H1 (cell line): ENCODE results near the gene CREB3. TPM values are rescaled to one million over a fixed set of nuclear protein-coding genes. Genes with fewer than 3 reads are reported as not detected.

ENCODE experiments used
- CTCF ChIA-PET: fragments of 300-600 bp; sonication (Branson Sonifier 250); formaldehyde crosslinking; loops from one replicate; lab custom pipeline; 2021; ENCODE audit not compliant: partially characterized antibody; lab: Charles Lee
- POLR2A ChIA-PET: fragments of 300-600 bp; sonication (Branson Sonifier 250); formaldehyde crosslinking; loops from one replicate; lab custom pipeline; 2021; ENCODE audit warnings: inconsistent platforms; ENCODE audit not compliant: partially characterized antibody; lab: Charles Lee
- DNase-seq, 2 experiments: peaks; one replicate each; pipeline versions ENCODE4 v3.0.0 to v3.0.0-alpha.2; 2010 to 2022; ENCODE audit warnings: low spot score in 2 of 2, low read depth in 1 of 2, mixed read lengths in 1 of 2
- FAIRE-seq: peaks from 2 replicates; lab custom pipeline; 2011; peaks lifted over from hg19 to GRCh38; lab: Jason Lieb, UNC
- H2AFZ ChIP-seq: 2 replicates; pipeline ENCODE4 v1.8.1; 2012; ENCODE audit warnings: low read length, inconsistent platforms
- H2AK5ac ChIP-seq: 2 replicates; pipeline ENCODE4 v1.6.1; 2013; ENCODE audit warnings: low read depth, low read length
- H2BK120ac ChIP-seq: replicated peaks from 2 replicates; pipeline ENCODE3; 2013; ENCODE audit warnings: low read depth, low read length, inconsistent platforms
- H2BK12ac ChIP-seq: 2 replicates; pipeline ENCODE4 v1.6.1; 2013; ENCODE audit warnings: low read depth, low read length
- H2BK15ac ChIP-seq: 2 replicates; pipeline ENCODE4 v1.6.1; 2013; ENCODE audit warnings: low read length
- H2BK20ac ChIP-seq: 2 replicates; pipeline ENCODE4 v1.6.1; 2013; ENCODE audit warnings: low read length
- H2BK5ac ChIP-seq: 2 replicates; pipeline ENCODE4 v1.6.1; 2013; ENCODE audit warnings: low read depth, low read length
- H3K14ac ChIP-seq: 2 replicates; pipeline ENCODE4 v1.6.1; 2013; ENCODE audit warnings: inconsistent platforms; ENCODE audit not compliant: insufficient read length
- H3K18ac ChIP-seq: 2 replicates; pipeline ENCODE4 v1.6.1; 2013; ENCODE audit warnings: low read length; ENCODE audit errors: extremely low read depth
- H3K23ac ChIP-seq: 2 replicates; pipeline ENCODE4 v1.6.1; 2013; ENCODE audit warnings: inconsistent platforms; ENCODE audit not compliant: insufficient read length
- H3K23me2 ChIP-seq: 2 replicates; pipeline ENCODE4 v1.6.1; 2013; ENCODE audit warnings: low read depth, low read length
- H3K27ac ChIP-seq: 2 replicates; pipeline ENCODE4 v1.6.1; 2011; ENCODE audit warnings: low read depth, low read length, inconsistent platforms
- H3K27me3 ChIP-seq, 4 experiments: replicated peaks in 1 of 4; 1 replicate in 1 of 4; 2 replicates in 3 of 4; pipeline versions ENCODE4 v1.6.1 to v1.8.1; 2011 to 2013; ENCODE audit warnings: low read length in 3 of 4, mild to moderate bottlenecking in 3 of 4, inconsistent platforms in 2 of 4, mixed read lengths in 2 of 4, moderate library complexity in 1 of 4; ENCODE audit not compliant: control insufficient read depth in 3 of 4, insufficient read depth in 3 of 4; ENCODE audit errors: extremely low read depth in 1 of 4
- H3K36me3 ChIP-seq, 4 experiments: 2 replicates each; pipeline versions ENCODE4 v1.6.1 to v1.8.1; 2011 to 2013; ENCODE audit warnings: mild to moderate bottlenecking in 4 of 4, low read length in 3 of 4, moderate library complexity in 2 of 4, control low read depth in 1 of 4, inconsistent platforms in 1 of 4; ENCODE audit not compliant: insufficient read depth in 4 of 4, control insufficient read depth in 2 of 4
- H3K4ac ChIP-seq: replicated peaks from 2 replicates; pipeline ENCODE3; 2013; ENCODE audit warnings: low read length, low read depth, mixed read lengths, inconsistent platforms; ENCODE audit not compliant: insufficient read length
- H3K4me1 ChIP-seq, 4 experiments: replicated peaks in 1 of 4; 1 replicate in 1 of 4; 2 replicates in 3 of 4; pipeline versions ENCODE4 v1.6.1 to v1.8.1; 2011 to 2013; ENCODE audit warnings: low read length in 3 of 4, inconsistent platforms in 2 of 4, mixed read lengths in 1 of 4; ENCODE audit not compliant: insufficient read depth in 4 of 4, control insufficient read depth in 3 of 4
- H3K4me2 ChIP-seq, 2 experiments: 2 replicates each; pipeline versions ENCODE4 v1.6.1 to v1.8.1; 2011 to 2013; ENCODE audit warnings: low read depth in 2 of 2, low read length in 2 of 2, control low read depth in 1 of 2, inconsistent platforms in 1 of 2, mild to moderate bottlenecking in 1 of 2; ENCODE audit not compliant: insufficient read depth in 1 of 2
- H3K4me3 ChIP-seq, 4 experiments: fragments of 200-600, 300-600 bp in 1 of 4; sonication (generic), shearing (Covaris generic), sonication (Bioruptor Twin) in 1 of 4; 2 replicates each; pipeline versions ENCODE4 v1.5.1 to v1.8.1; 2011 to 2016; ENCODE audit warnings: low read length in 4 of 4, low read depth in 3 of 4, control low read depth in 2 of 4, inconsistent platforms in 2 of 4, mild to moderate bottlenecking in 2 of 4, mixed read lengths in 1 of 4, moderate library complexity in 1 of 4; ENCODE audit not compliant: insufficient read depth in 2 of 4; ENCODE audit errors: extremely low read depth in 1 of 4
- H3K56ac ChIP-seq: replicated peaks from 2 replicates; pipeline ENCODE3; 2013; ENCODE audit warnings: low read depth, mild to moderate bottlenecking, mixed read lengths, low read length, inconsistent platforms; ENCODE audit not compliant: insufficient read length
- H3K79me1 ChIP-seq: 2 replicates; pipeline ENCODE4 v1.6.1; 2013; ENCODE audit warnings: low read depth, low read length, control low read depth
- H3K79me2 ChIP-seq, 2 experiments: 2 replicates each; pipeline versions ENCODE4 v1.6.1 to v1.8.1; 2012 to 2013; ENCODE audit warnings: low read length in 2 of 2, mild to moderate bottlenecking in 2 of 2, inconsistent platforms in 1 of 2; ENCODE audit not compliant: insufficient read depth in 2 of 2, control insufficient read depth in 1 of 2
- H3K9ac ChIP-seq, 4 experiments: replicated peaks in 1 of 4; 1 replicate in 1 of 4; 2 replicates in 3 of 4; pipeline versions ENCODE4 v1.6.1 to v1.8.1; 2011 to 2013; ENCODE audit warnings: low read depth in 3 of 4, low read length in 3 of 4, control low read depth in 2 of 4, mild to moderate bottlenecking in 2 of 4, moderate library complexity in 2 of 4, inconsistent platforms in 1 of 4; ENCODE audit errors: extremely low read depth in 1 of 4
- H3K9me3 ChIP-seq, 2 experiments: 2 replicates each; pipeline versions ENCODE4 v1.6.1 to v1.8.1; 2012 to 2013; ENCODE audit warnings: mild to moderate bottlenecking in 2 of 2, moderate library complexity in 2 of 2, control low read depth in 1 of 2, inconsistent platforms in 1 of 2, low read depth in 1 of 2, low read length in 1 of 2, mixed read lengths in 1 of 2; ENCODE audit not compliant: insufficient read depth in 2 of 2
- H4K20me1 ChIP-seq, 2 experiments: replicated peaks in 1 of 2; 2 replicates each; pipeline versions ENCODE3 to v1.8.1; 2011 to 2013; ENCODE audit warnings: inconsistent platforms in 2 of 2, low read length in 2 of 2, mild to moderate bottlenecking in 1 of 2; ENCODE audit not compliant: insufficient read depth in 2 of 2, control insufficient read depth in 1 of 2
- H4K5ac ChIP-seq: 2 replicates; pipeline ENCODE4 v1.6.1; 2013; ENCODE audit warnings: low read length, low read depth, mixed read lengths, inconsistent platforms; ENCODE audit not compliant: insufficient read length
- H4K8ac ChIP-seq: 2 replicates; pipeline ENCODE4 v1.8.0; 2013; ENCODE audit warnings: mild to moderate bottlenecking, moderate library complexity, low read length, inconsistent platforms; ENCODE audit not compliant: insufficient read depth; ENCODE audit errors: extremely low read depth
- H4K91ac ChIP-seq: replicated peaks from 2 replicates; pipeline ENCODE3; 2013; ENCODE audit warnings: low read length, mixed read lengths, inconsistent platforms; ENCODE audit not compliant: insufficient read length
- BCL11A ChIP-seq, 2 experiments: IDR thresholded peaks; one replicate each; pipeline ENCODE4 v1.6.1; 2011; ENCODE audit warnings: low read depth in 2 of 2, low read length in 2 of 2, mild to moderate bottlenecking in 2 of 2
- GABPA ChIP-seq: IDR thresholded peaks from 2 replicates; pipeline ENCODE4 v1.6.1; 2011; ENCODE audit warnings: mild to moderate bottlenecking, low read length, moderate library complexity, borderline replicate concordance; ENCODE audit not compliant: insufficient read depth
- MAX ChIP-seq: IDR thresholded peaks from 2 replicates; pipeline ENCODE4 v1.6.1; 2012; ENCODE audit warnings: inconsistent platforms
- NRF1 ChIP-seq: IDR thresholded peaks from 2 replicates; pipeline ENCODE4 v1.6.1; 2011; ENCODE audit warnings: mild to moderate bottlenecking, low read depth, low read length, improper control_type of control experiment
- POLR2AphosphoS5 ChIP-seq: IDR thresholded peaks from 2 replicates; pipeline ENCODE4 v1.6.1; 2011; ENCODE audit warnings: low read depth, low read length
- RBBP5 ChIP-seq: IDR thresholded peaks from 2 replicates; pipeline ENCODE4 v1.7.1; 2012; ENCODE audit warnings: low read depth, mild to moderate bottlenecking, inconsistent platforms, low read length, moderate library complexity, borderline replicate concordance
- SP1 ChIP-seq: IDR thresholded peaks from 2 replicates; pipeline ENCODE4 v1.6.1; 2011; ENCODE audit warnings: low read depth, low read length
- SP2 ChIP-seq: IDR thresholded peaks from 2 replicates; pipeline ENCODE4 v1.6.1; 2012; ENCODE audit warnings: mild to moderate bottlenecking, low read length, inconsistent platforms
- WGBS, 2 experiments: shearing (Covaris generic) in 1 of 2; methylation state at CpG; one replicate each; pipeline versions ENCODE4 v1.1.6 to v1.1.7; 2013 to 2015; ENCODE audit warnings: low lambda C conversion rate in 2 of 2, mixed read lengths in 2 of 2, inconsistent platforms in 1 of 2, low coverage in 1 of 2, missing lambda C conversion rate in 1 of 2; ENCODE audit not compliant: insufficient replicate concordance in 2 of 2, insufficient coverage in 1 of 2, insufficient read length in 1 of 2; ENCODE audit errors: extremely low coverage in 1 of 2, missing lambda C conversion rate in 1 of 2; 5-methylcytosine and 5-hydroxymethylcytosine counted together
- polyA plus RNA-seq, 7 experiments: library from polyadenylated mRNA; depleted of rRNA in 3 of 7; stranded (reverse) in 5 of 7; unstranded in 2 of 7; fragments of >200 nt in 5 of 7; fragments of 200-250 nt in 2 of 7; gene quantifications; 1 replicate in 5 of 7; 2 replicates in 1 of 7; 4 replicates in 1 of 7; pipeline versions ENCODE4 v1.2.1 to v1.2.3, GENCODE V29; 2011 to 2013; ENCODE audit warnings: missing spikeins in 2 of 7, mixed read lengths in 2 of 7
- total RNA-seq: library from RNA; stranded (reverse); fragmentation: NEBNext Ultra II Directional; extraction: Animal tissue kit (Norgen Biotek cat#: 25700); gene quantifications from 2 replicates; pipeline ENCODE4 v1.2.1, GENCODE V29; 2021

Gene CREB3
- total and polyA plus RNA-seq, 2 of the 8 experiments (the other 6 are each of a cell fraction or from before 2014, with no cell fraction given): 24.4 to 25.7 TPM

GRCh38 chr9:35700031-35700430 is 32.4 kb upstream of the CREB3 start:
- H3K4me2 ChIP-seq: no peak overlapping the region
- H2BK15ac ChIP-seq: no peak overlapping the region
- H2BK20ac ChIP-seq: no peak overlapping the region
- H3K27me3 ChIP-seq: no peaks in the 10 kb centered on the region
- peaks cover 42 to 67% (median 65%) of the 10 kb centered on the region in 4 experiments for H3K36me3 ChIP-seq
- H3K4ac ChIP-seq: no peak overlapping the region
- H2BK120ac ChIP-seq: no peak overlapping the region
- H2BK12ac ChIP-seq: no peak overlapping the region
- H3K4me1 ChIP-seq: no peaks in the 10 kb centered on the region
- WGBS, 2 experiments: 90% methylated on average over 11 of the region's 11 CpGs; no CpG with 5 or more reads in 1 of the 2 experiments
- H4K8ac ChIP-seq: no peak overlapping the region; the same call in 1 of the 2 replicates
- DNase-seq: no peak
- no peak overlapping the region for H3K27ac ChIP-seq
- FAIRE-seq: no peak
- no peak overlapping the region for H4K5ac ChIP-seq
- no peak overlapping the region for H3K23ac ChIP-seq
- H2AK5ac ChIP-seq: no peak overlapping the region
- H3K79me2 ChIP-seq: no peaks in the 10 kb centered on the region
- ChIA-PET CTCF (interaction anchor here (0.6 to 14.1 kb wide), 8 partner anchors 9 to 55 kb away, joined by 3 to 347 read pairs (median 42); partner anchors contain the start of genes ARHGEF39, CA9, CCDC107 and RMRP), POLR2A (interaction anchor here (0.7 to 14.9 kb wide), 4 partner anchors 11 to 28 kb away, joined by 3 to 158 read pairs (median 4); partner anchors contain the start of genes CREB3 and TLN1)
- no peak overlapping the region for H4K91ac ChIP-seq
- H3K9me3 ChIP-seq: no peaks in the 10 kb centered on the region
- H3K4me3 ChIP-seq: no peak overlapping the region
- H3K14ac ChIP-seq: no peak overlapping the region
- H4K20me1 ChIP-seq: peaks cover 3 to 10% of the 10 kb centered on the region in 2 experiments
- peak overlapping the region in 1 of 4 experiments; percentile 25; a peak in 1 of 7 replicates for H3K9ac ChIP-seq
- no peak overlapping the region for H2BK5ac ChIP-seq
- no peak overlapping the region for H3K18ac ChIP-seq
- H2AFZ ChIP-seq: no peak overlapping the region
- no peaks in the 10 kb centered on the region for H3K79me1 ChIP-seq
- H3K56ac ChIP-seq: no peak overlapping the region
- H3K23me2 ChIP-seq: no peaks in the 10 kb centered on the region
- TF ChIP-seq SP1 (no peak), POLR2AphosphoS5 (no peak), NRF1 (no peak), SP2 (no peak), RBBP5 (no peak), GABPA (no peak), BCL11A (IDR thresholded peaks at IDR 0.05; ENCODE audit: low read depth in 2 of 2, low read length in 2 of 2) (no peak), MAX (no peak)
